ENCODE measurements around the gene SLC19A2.

The SLC19A2 gene

DNA sequence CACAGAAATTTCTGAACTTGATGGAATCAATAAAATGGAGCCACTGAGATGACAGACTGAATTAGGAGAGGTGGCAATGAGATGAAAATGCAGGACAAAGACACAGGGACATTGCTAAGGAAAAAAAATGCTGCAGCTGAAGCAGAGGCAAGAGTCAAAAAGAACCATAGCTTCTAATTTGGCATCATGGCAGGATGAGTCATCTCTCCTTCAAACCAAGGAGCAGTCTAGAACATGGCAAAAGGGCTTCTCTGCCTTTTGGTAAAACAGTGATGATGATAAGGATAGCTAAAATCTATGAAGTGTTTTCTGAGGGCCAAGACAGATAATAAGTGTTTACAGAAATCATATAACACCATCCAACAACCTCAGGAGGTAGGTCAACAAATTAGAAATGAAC lies 16.8 kb downstream of the SLC19A2 start:
- H3K9me3 ChIP-seq (ENCODE audit: severe bottlenecking): no peaks in the 10 kb centered on the region
- TF ChIP-seq, protein P1, sequence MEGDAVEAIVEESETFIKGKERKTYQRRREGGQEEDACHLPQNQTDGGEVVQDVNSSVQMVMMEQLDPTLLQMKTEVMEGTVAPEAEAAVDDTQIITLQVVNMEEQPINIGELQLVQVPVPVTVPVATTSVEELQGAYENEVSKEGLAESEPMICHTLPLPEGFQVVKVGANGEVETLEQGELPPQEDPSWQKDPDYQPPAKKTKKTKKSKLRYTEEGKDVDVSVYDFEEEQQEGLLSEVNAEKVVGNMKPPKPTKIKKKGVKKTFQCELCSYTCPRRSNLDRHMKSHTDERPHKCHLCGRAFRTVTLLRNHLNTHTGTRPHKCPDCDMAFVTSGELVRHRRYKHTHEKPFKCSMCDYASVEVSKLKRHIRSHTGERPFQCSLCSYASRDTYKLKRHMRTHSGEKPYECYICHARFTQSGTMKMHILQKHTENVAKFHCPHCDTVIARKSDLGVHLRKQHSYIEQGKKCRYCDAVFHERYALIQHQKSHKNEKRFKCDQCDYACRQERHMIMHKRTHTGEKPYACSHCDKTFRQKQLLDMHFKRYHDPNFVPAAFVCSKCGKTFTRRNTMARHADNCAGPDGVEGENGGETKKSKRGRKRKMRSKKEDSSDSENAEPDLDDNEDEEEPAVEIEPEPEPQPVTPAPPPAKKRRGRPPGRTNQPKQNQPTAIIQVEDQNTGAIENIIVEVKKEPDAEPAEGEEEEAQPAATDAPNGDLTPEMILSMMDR (IDR thresholded peaks at IDR 0.05; ENCODE audit: poor library complexity, severe bottlenecking): no peak
- ATAC-seq (ENCODE audit: low read depth): no peak
- no peak overlapping the region for H3K27ac ChIP-seq (ENCODE audit: poor library complexity, severe bottlenecking)
- no peak overlapping the region for H3K4me3 ChIP-seq (ENCODE audit: severe bottlenecking)
- peaks cover 9% of the 10 kb centered on the region; the same call in 1 of the 2 replicates for H3K36me3 ChIP-seq (ENCODE audit: low read depth)
- H3K4me1 ChIP-seq (ENCODE audit: insufficient read depth, poor library complexity, severe bottlenecking): no peaks in the 10 kb centered on the region
- DNase-seq (ENCODE audit: low spot score): no peak
- H3K27me3 ChIP-seq (ENCODE audit: insufficient read depth, poor library complexity, severe bottlenecking): no peaks in the 10 kb centered on the region

DNA sequence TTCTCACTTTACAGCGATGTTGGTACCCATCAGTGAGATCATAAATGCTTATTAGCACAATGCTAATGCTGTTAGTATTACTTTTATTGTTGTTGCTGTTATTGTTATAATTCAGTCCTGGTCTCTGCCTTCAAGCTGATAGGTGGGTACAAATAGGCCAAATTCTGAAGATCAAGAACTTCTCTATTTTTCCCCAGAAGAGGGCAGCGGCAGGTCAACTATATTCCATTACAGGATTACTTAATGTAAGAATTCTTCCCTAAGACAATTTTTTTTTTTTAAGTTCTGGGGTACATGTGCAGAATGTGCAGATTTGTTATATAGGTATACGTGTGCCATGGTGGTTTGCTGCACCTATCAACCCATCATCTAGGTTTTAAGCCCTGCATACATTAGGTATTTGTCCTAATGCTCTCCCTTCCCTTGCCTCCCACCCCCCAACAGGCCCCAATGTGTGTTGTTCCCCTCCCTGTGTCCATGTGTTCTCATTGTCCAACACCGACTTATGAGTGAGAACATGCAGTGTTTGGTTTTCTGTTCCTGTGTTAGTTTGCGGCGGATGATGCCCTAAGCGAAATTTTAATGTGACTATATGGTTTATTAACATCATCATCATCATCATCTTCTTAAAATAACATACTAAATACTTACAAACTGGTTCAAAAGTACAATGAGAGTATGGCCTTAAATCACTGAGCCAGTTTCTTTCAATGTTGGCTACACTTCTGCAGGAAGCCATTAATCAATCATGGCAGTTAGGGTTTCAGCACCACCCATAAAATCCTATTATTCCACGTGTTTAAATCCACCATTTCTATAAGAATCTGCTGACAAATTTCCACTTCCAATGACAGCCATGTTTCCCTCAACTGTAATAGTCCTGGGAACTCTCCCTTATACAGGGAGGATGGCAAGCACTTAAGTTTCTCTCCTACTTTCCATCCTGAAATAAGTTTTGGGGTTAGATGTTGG lies 19.2 kb downstream of the SLC19A2 start:
- H3K4me1 ChIP-seq (ENCODE audit: insufficient read depth, poor library complexity, severe bottlenecking): no peaks in the 10 kb centered on the region
- no peak overlapping the region for H3K4me3 ChIP-seq (ENCODE audit: severe bottlenecking)
- ATAC-seq (ENCODE audit: low read depth) (peak; percentile 42; the same call in 1 of the 3 replicates), DNase-seq (ENCODE audit: low spot score) (no peak)
- H3K9me3 ChIP-seq (ENCODE audit: severe bottlenecking): no peaks in the 10 kb centered on the region
- H3K27ac ChIP-seq (ENCODE audit: poor library complexity, severe bottlenecking): no peak overlapping the region
- TF ChIP-seq, protein P1 (IDR thresholded peaks at IDR 0.05; ENCODE audit: poor library complexity, severe bottlenecking): peak; percentile 77
- no peaks in the 10 kb centered on the region for H3K27me3 ChIP-seq (ENCODE audit: insufficient read depth, poor library complexity, severe bottlenecking)
- H3K36me3 ChIP-seq (ENCODE audit: low read depth): 0 out of 2 replicates have a peak, but pooled peaks cover 3% of the 10 kb centered on the region

- Histone ChIP-seq H3K9me3 (ENCODE audit: severe bottlenecking) (no peaks in the 10 kb centered on the region), H3K4me3 (ENCODE audit: severe bottlenecking) (no peak overlapping the region), H3K27ac (ENCODE audit: poor library complexity, severe bottlenecking) (no peak overlapping the region), H3K4me1 (ENCODE audit: insufficient read depth, poor library complexity, severe bottlenecking) (no peaks in the 10 kb centered on the region), H3K27me3 (ENCODE audit: insufficient read depth, poor library complexity, severe bottlenecking) (no peaks in the 10 kb centered on the region), H3K36me3 (ENCODE audit: low read depth) (0 out of 2 replicates have a peak, but pooled peaks cover 3% of the 10 kb centered on the region)
- DNase-seq (ENCODE audit: low spot score): no peak
- TF ChIP-seq, protein P1 (IDR thresholded peaks at IDR 0.05; ENCODE audit: poor library complexity, severe bottlenecking): no peak
- no peak for ATAC-seq (ENCODE audit: low read depth)
These were observed 20.5 kb downstream of the SLC19A2 start for GRCh38 chr1:169465281-169465680.

GRCh38 chr1:169462385-169462784 lies 23.4 kb downstream of the SLC19A2 start:
- TF ChIP-seq, protein P1 (IDR thresholded peaks at IDR 0.05; ENCODE audit: poor library complexity, severe bottlenecking): no peak
- Histone ChIP-seq H3K4me3 (ENCODE audit: severe bottlenecking) (no peak overlapping the region), H3K36me3 (ENCODE audit: low read depth) (no peaks in the 10 kb centered on the region), H3K9me3 (ENCODE audit: severe bottlenecking) (peaks cover 2% of the 10 kb centered on the region), H3K27me3 (ENCODE audit: insufficient read depth, poor library complexity, severe bottlenecking) (no peaks in the 10 kb centered on the region), H3K27ac (ENCODE audit: poor library complexity, severe bottlenecking) (no peak overlapping the region), H3K4me1 (ENCODE audit: insufficient read depth, poor library complexity, severe bottlenecking) (no peaks in the 10 kb centered on the region)
- ATAC-seq (ENCODE audit: low read depth): no peak
- DNase-seq (ENCODE audit: low spot score): no peak

Measured in RWPE2 (cell line).